HG03432 (cell line): Measurements from ENCODE around the gene PLAGL1.
"Not testable (repeated sequence)": the region's sequence is repeated elsewhere in the genome, so short reads cannot be mapped to it uniquely, and the experiment has no call there.

Experiments
- ATAC-seq: cut with Tn5 transposase; IDR thresholded peaks from one replicate; pipeline ENCODE4 v1.9.1; 2021; ENCODE audit warnings: mild to moderate bottlenecking, moderate library complexity; ENCODE audit not compliant: unreplicated experiment

The PLAGL1 gene

DNA sequence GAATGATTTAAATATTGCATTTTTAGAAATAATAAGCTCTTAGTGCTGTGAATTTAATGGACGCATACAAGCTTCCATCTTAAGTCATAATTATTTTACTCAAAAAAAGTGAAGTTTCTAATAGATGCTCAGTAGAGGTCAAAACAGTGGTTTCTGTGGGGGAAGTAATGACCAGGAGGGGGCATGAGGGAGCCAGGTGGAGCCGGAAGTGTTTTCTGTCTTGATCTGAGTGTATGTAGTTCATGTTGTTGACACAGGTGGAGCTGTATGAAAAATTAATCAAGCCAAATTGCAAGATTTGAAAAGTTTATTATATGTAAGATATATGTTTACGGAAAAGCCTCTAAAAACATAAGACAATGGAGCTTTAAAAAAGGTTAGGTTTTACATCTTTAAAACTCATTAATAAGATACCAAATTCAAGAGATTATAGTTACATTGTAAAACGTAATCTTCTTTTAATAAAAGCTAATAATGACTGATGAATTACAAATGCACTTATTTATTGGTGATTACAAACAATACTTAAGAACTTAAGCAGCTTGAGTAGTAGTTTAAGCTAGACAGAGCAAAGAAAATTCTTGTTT is 68.0 kb downstream of the PLAGL1 start:
- ATAC-seq: peak; percentile 98

DNA sequence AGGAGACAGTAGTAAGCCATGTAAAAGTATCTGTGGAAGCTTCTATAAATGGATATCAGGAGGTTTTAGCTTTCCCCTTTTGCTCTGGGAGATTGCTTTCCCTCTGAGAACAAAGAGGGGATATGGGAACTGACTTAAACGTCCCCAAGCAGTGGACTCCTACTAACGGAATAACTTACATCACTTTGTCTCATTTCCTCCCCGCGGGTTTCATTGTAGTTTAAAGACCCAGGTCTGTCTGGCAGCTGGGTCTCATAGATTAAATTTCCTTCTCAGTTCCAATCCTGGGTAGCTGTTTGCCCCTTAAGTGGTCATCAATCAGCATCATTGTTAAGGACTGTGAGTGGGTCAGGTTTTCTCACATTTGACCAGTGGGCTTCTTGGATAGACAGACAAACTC is 68.7 kb downstream of the PLAGL1 start:
- no peak for ATAC-seq

DNA sequence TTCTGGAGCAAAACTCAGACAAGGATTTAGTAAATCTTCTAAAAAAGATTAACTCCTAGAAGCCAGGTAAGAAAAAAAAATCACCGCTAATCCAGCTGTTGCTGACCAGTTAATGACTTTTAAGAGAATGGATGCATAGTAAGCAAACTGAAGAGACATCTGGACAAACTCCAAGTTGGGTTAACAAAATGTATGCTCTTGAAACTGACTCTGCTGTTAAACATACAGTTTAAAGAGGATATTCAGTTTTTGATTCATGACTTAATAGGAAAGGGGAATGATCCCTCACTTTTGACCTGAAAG is 70.4 kb downstream of the PLAGL1 start:
- ATAC-seq: no peak

DNA sequence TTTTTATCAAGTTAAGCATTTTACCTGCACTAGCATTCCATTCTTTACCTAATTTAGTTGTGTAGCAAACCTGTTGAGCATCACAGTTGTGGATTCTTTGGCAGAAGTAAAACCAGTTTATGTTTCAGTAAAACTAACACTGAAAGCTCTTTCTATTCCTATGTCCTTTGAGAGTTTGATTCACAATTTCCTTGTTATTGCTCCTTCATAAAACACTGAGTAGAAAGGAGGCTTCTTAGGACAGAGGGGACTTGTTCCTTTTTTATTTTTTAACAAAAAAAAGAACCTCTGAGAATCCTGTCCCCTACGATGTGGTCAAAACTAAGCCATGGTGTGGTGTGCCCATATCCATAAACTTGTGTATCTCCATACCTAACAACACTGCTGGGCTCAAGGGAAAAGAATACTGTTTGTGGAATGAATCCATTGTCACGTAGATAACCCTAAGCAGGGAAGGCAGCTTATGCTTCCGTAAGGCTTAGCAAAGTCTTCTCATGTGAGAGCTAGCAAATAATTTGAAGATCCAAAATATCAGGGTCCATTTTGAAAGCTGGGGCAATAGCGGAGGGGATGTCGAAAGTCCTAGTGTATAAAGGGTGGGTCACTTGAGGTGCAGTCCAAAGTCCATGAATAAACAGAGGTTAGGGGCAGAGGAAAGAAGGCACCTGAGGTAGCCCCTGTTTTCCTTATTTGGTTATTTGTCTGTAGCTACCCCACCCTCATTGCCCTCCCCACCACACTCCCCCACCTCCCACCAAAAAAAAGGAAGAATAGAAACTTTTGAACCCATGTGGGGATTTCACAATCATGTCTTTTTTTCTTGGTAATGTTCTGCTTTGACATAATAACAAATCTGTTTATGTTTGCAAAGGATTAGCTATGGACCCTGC is 71.0 kb downstream of the PLAGL1 start:
- no peak for ATAC-seq

DNA sequence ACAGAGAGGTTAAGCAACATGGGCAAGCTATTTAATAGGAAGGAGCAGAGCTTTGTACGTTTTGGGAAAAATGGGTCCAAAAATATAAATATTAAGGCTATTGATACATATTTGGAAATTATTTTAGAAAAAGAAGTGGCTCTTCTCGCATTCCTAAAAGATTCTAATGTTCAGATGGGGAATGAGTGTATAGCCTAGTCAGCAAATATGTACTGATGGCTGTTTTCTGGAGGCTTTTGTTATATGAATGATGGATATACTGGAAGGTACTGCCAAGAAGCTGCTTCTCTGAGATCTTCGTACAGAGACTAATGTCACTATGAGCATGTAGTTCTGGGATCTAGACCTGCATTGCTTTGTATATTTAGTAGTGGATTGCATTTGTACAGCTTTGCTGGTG is 71.7 kb downstream of the PLAGL1 start:
- no peak for ATAC-seq

DNA sequence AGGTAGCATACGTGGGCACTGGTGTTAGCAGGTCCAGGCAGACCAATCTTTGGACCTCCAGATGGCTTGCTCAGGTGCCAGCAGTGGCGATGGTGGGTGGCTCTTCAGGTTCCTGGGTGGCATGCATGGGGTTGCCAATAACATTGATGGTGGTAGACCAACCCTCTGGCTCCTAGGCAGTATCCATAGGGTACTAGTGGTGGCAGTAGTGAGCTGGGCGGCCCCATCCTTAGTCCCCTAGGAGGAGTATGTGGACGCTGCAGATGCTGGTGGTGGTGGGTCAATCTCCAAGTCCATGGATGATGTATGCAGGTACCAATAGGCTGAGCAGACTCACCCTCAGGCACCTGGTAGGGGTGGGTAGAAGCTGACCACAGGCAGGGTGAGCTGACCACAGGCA is 73.2 kb downstream of the PLAGL1 start:
- ATAC-seq: no peak

DNA sequence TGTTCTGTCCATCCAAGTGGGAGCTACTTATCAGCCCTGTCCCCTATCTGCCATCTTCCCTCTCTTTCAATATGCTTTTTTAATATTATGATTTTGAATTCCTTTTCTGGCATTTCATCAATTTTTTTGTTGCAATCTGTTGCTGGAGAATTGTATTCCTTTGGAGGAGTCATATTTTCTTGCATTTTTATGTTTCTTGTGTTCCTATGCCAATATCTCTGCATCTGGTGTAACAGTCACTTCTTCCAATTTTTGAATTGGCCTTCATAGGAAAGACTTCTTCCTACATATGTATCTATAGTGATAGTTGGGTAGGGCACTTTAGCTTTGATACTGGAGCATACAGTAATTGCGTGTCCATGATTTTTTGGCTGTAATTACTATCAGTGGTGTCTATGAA is 73.7 kb downstream of the PLAGL1 start:
- no peak for ATAC-seq

DNA sequence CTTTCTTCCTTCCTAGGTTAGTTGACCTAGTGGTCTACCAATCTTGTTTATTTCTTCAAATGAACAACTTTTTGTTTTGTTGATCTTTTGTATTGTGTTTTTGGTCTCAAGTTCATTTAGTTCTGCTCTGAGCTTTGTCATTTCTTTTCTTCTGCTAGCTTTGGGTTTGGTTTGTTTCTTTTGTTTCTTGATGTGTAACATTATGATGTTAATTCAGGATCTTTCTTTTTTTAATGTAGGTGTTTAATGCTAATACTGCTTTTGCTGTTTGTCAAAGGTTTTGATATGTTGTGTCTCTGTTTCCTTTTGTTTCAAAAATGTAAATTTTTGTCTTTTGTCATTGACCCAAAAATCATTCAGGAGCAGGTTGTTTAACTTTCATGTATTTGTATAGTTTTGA is 78.1 kb downstream of the PLAGL1 start:
- ATAC-seq: no peak

DNA sequence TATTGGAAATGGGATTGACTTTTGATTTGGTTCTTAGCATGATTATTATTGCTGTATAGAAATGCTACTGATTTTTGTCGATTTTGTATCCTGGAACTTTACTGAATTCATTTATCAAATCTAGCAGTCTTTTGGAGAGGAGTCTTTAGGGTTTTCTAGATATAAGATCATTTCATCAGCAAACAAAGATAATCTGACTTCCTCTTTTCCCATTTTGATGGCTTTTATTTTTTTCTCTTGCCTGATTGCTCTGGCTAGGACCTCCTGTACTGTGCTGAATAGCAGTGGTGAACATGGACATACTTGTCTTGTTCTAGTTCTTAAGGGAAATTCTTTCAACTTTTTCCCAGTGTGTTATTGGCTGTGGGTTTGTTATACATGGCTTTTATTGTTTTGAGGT is 79.2 kb downstream of the PLAGL1 start:
- no peak for ATAC-seq

DNA sequence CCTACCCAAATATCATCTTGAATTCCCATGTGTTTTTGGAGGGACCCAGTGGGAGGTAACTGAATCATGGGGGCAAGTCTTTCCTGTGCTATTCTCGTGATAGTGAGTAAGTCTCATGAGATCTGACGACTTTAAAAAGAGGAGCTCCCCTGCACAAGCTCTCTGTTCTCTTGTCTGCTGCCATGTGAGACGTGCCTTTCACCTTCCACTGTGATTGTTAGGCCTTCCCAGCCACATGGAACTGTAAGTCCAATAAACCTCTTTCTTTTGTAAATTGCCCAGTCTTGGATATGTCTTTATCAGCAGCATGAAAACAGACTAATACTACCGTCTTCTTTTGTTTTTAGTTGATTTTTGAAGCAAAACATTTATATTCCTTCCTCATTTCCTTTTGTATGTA is 91.0 kb downstream of the PLAGL1 start:
- ATAC-seq: not testable (repeated sequence)

DNA sequence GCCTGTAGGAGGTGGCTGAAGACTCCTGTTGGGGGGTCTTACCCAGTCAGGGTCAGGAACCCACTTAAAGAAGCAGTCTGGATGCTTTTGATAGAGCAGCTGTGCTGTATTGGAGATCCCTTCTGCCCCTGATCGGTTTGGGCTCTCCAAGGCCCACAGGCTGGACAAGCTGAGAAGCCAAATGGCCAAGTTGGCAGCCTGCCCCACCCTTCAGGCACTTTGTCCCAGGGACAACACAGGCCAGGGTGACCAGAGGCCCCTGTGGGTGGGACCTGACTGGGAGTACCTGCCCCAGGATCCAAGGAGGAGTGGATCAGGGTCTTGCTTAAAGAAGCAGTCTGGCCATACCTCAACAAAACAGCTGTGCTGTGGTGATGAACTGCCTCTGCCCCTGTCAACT is 95.4 kb downstream of the PLAGL1 start:
- ATAC-seq: no peak

DNA sequence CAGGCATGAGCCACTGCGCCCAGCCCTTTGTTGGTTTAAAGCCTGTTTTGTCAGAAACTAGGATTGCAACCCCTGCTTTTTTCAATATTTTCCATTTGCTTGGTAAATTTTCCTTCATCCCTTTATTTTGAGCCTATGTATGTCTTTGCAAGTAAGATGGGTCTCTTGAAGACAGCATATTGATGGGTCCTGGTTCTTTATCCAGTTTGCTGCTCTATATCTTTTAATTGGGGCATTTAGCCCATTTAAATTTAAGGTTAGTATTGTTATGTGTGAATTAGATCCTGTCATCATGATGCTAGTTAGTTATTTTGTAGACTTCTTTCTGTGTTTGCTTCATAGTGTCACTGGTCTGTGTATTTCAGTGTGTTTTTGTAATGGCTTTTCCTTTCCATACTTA is 97.0 kb downstream of the PLAGL1 start:
- ATAC-seq: no peak

DNA sequence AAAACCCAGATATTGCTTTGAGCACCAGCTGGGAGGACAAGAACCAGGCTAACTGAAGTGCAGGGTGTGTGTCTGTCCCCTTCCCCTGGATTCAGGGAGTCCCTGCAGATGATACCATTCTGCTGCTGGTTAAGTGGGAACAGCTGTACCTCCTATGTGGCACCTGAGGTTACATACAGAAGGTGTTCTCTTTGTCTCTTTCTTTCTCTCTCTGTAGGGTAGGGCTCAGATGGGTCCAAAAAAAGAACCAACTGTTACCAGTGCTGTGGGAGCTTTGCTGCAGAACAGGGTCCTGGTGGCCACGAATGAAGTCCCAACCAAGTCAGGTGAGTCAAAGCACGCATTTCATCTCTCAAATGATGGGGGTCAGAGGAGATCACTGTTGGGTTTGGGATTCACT is 105.2 kb downstream of the PLAGL1 start:
- ATAC-seq: no peak

DNA sequence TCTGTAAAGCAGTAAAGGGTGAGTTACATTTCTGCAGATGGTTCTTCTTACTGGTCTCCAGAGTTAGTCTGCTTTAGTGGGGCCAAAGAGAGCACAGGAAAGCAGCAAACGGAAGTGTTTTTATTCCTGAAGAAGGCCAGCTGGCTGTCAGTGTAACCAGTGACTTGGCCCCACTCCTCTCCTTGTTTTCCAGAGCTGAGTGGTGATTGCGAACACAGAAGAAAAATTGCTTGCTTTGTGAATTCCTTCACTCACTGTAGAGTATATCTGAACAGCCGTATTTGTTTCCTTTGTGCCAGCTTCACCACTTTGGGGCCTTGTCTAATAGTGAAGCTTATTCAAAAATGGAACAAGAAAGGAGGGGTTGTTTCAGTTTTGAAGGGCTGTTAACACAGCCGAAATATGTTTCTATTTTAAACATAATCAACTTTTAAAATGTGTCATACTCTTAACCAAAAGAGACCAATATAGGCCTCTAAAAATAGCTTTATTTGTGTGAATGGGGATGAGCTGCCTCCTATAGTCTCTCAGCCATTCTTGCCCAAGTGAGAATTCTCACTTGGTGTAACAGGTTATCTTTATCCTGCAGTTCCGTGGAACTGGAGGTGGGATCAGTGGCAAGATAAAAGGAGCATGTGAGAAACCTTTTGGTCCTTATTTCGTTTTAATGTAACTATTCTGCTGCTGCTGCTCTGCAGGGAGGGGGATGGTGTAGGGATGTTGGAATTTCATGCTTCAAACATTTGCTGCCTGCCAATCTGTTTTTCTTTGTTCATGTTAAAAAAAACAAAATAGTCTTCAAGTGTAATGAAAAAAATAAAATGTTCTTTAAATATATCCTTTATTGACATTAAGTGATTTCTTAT is 105.9 kb downstream of the PLAGL1 start:
- ATAC-seq: peak; percentile 97

DNA sequence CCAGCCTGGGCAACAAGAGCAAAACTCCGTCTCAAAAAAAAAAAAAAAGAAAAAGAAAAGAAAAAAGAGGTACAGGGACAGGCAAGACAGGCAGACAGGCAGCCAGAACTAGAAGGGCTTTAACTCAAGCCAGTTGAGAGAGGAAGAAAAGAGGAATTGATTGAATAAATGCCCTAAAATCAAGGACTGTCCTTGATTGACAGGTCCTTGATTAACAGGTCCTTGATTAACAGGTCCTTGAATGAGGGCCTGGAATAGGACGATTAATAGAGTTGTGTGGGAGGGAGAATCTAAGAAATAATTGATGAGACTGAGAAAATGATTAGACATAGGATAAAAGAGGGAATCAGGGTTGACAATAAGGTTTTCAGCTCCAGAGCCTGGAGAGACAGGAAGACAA is 107.7 kb downstream of the PLAGL1 start:
- no peak for ATAC-seq

DNA sequence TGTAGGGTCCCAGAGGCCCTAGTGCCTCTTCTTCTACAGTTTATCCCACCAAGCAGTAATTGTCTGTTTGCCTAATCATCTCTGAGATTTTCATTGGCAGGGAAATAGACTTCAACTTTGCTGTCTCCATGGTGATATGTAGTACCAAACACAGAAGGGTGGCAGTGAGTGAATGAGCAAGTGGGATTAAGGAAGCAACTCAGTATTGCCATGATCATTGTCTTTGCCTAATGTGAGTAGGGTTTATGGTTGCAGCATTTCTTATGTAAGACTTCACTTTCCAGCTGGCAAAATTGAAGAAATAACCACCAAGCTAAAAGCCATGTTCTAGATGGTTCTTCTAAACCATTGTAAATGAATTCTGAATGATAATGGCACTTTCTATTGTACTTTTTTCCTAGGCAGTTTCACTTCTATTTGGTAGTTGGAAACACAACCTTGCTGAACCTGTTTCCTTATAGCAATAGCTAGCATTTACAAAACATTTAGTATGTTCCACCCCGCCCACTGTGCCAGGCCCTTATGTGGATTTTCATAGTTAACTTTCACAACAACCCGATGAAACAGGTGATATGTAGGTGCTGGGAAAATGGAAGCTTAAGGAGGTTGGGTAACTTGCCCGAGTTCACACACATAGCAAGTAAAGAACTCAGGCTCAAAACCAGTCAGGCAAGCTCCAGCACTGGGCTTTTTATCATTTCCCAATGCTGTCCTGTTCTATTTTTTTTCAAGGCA is 111.8 kb downstream of the PLAGL1 start:
- ATAC-seq: no peak

DNA sequence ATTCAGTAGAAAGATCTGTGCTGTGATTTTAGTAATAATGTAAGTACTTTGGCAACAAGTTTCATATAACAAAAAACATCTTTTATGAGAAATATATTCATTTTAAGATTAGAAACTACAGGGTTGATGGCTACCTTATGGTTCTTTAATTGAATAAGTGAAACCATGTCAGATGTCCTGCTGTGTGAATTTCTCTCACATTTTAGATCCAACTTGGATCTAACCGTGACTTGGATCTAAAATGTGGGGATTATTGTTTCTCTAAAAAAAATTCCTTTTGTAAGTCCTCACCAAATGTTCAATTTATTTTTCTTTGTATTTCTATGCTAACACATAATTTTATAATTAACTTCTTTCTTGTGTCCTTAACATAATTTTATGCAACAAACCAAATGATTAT is 113.4 kb downstream of the PLAGL1 start:
- ATAC-seq: no peak
